ELR (cell line): Measurements from ENCODE around the gene PLS1.

ENCODE experiments used
- DNase-seq: peaks from one replicate; pipeline ENCODE4 v3.0.0-alpha.2; 2015; ENCODE audit warnings: low read depth

The PLS1 gene

GRCh38 chr3:142644502-142644901 lies 48.3 kb downstream of the PLS1 start:
- no peak for DNase-seq

DNA sequence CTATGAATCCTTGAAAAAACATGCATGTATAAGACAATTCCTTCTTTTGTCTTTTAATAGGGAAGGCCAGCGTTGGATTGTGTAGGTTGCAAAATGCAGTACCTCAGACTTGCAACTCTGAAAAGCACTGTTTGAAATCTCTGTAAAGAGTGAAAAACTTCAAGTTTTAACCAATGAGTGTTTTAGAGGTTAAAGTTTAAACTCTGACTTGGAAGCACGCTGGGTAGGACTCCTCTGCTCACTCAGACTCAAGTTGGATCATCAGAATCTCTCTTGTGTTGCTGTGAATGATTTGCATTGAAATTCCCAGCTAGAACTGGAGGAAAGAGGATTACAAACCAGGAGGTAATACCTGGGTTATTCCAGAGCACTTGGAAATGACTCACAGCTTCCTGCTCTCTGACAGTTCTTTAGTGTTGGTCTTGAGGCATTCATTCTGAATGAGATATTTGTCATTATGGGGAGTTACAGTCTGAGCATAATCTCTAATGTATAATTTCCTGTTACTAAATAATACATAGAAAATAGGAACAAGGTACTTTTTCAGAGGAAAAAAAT lies 49.1 kb downstream of the PLS1 start:
- DNase-seq, result peak; percentile 90

GRCh38 chr3:142646020-142646785 lies 50.0 kb downstream of the PLS1 start:
- DNase-seq, result peak; percentile 26

- DNase-seq, result peak; percentile 62
These were observed 51.7 kb downstream of the PLS1 start for GRCh38 chr3:142647856-142648255.

- DNase-seq, result no peak
These were observed 52.8 kb downstream of the PLS1 start for GRCh38 chr3:142648950-142649349.

GRCh38 chr3:142650001-142650693 lies 54.0 kb downstream of the PLS1 start:
- DNase-seq, result no peak

- DNase-seq, result peak; percentile 14
These were observed 55.5 kb downstream of the PLS1 start for GRCh38 chr3:142651711-142652110.

GRCh38 chr3:142652826-142653292 lies 56.7 kb downstream of the PLS1 start:
- DNase-seq, result no peak

DNA sequence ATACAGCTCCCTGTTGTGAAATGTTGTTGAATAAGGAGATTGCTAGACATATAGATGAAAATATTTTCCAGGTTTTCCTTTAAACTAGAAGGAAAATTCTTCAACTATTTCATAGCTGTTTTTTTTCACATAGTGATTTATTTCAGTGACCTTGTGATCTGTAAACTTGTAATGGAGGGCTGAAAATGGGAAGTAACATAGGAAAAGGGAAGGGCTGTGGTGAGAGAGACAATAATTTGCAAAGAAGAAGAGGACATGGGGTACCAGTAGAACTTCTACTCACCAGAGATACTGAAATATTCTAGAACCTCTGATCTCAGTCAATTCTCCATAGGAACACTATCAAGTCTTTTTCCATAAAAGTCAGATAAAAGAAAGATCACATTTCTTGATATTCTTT lies 60.4 kb downstream of the PLS1 start:
- no peak for DNase-seq

GRCh38 chr3:142657033-142657432 lies 60.8 kb downstream of the PLS1 start:
- no peak for DNase-seq

GRCh38 chr3:142660383-142660782 lies 64.2 kb downstream of the PLS1 start:
- no peak for DNase-seq

GRCh38 chr3:142660893-142661292 lies 64.7 kb downstream of the PLS1 start:
- no peak for DNase-seq

DNA sequence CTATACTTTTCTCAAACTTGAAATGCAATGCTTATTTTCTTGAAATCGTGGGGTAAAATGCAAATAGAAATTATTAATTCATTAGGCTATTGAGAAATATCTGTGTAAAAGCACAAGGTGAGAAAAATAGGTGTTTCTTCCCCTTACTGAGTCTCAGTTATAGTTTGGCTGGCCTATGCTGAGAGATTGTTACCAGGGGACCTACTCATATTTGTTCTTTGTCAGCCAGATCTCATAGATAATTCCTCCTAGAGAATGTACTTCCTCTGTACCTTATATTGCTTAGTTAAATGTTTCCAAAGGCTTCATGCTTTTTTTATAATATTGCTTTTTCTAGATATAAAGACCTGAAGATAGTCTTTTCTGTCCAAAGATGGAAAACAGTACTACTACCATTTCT lies 67.7 kb downstream of the PLS1 start:
- DNase-seq, result no peak

DNA sequence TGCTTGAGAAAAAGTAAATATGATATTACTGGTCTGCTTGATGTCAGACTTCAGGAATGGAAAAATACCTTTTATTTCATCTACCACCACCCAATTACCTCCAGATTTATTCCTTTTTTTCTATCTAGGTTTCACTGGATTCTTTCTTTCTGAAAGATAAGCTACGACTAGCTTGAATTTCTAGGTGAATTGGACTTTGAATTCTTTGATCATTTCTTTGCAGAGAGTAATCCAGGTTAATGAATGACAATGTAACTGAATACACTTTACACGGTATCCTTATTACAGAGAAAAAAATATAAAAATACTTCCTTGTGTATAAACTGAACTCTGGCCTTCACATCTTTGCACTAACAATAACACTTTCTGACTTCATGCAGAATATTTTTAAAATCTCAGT lies 68.1 kb downstream of the PLS1 start:
- no peak for DNase-seq

DNA sequence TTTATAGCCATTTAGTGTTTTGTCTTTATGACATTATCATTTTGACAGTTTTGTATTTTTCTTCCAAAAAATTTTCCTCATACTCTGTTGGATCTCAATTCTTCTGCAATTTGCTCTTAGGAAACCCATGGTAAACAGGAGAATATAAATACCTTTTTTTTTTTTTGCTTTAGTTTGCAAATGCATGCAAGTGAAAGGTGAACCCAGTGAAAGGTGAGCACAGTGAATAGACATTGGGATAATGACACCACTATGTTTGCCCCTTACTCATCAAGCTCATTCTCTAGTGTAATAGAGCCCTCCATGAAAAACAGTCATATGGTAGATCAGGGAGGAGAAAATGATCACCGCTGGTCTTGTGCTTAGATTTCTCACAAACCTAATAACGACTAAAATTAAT lies 68.6 kb downstream of the PLS1 start:
- DNase-seq, result no peak

DNA sequence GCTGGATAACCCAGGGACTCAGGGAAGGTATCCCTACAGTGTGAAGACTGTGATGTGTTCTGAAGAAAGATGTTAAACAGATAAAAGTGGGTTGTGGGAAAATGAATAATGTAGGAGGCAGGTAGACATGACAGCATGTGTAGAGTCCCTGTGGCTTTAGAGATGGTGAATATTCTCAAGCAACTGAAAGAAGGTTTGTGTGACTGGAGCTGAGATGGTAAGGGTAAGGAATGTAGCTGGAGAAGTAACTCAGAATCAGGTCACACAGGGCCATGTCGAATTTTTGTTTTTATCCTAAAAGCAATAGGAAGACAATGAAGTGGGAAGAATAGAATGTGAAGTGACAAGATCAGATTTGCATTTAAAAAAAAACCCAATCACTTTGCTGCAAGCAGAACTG lies 73.9 kb downstream of the PLS1 start:
- no peak for DNase-seq

- no peak for DNase-seq
These were observed 80.0 kb downstream of the PLS1 start for GRCh38 chr3:142676151-142676550.

DNA sequence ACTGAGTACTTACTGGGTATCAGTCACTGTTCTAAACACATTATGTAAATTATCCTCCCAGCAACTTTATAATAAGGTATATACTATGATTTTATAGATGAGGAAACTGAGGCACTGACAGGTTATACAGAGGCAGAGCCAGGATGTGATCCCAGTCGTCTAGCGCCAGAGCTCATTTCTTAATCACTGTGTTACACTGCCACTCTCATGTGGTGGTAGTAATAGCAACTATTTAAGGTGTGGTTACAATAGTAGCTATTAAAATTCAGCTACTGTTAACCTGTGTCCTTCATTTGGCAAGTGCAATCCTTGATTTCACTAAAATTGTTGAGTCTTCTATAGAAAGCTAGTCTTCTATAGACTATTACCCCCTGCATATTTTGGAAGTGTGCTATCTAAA lies 84.5 kb downstream of the PLS1 start:
- DNase-seq, result peak; percentile 7

GRCh38 chr3:142690613-142691012 lies 94.4 kb downstream of the PLS1 start:
- DNase-seq, result no peak

- DNase-seq, result no peak
These were observed 95.3 kb downstream of the PLS1 start for GRCh38 chr3:142691527-142691926.

- no peak for DNase-seq
These were observed 97.1 kb downstream of the PLS1 start for GRCh38 chr3:142693136-142693853.

GRCh38 chr3:142694225-142694624 lies 98.0 kb downstream of the PLS1 start:
- no peak for DNase-seq

DNA sequence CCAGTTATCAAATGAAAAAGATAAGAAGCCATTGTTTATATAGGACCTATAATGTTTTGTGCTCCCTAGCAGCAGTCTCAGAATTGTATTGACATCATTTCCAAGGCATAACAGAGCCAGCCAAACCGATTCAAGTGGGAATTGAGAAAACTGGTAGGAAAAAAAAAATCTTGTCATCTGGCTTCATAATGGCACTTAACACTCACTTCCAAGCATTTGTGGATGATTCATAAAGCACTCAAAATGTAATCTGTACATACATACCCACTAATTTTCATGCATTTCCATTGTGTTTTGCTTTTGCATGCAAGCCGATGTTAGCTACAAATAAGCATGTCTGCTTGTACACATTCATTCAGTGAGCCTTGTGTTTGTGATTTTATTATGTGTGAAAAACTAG lies 109.0 kb downstream of the PLS1 start:
- DNase-seq, result no peak
